ENCODE results near the gene ELK4. TPM values are rescaled to one million over a fixed set of nuclear protein-coding genes. Genes with fewer than 3 reads are reported as not detected.

Gene ELK4
- total and polyA plus RNA-seq, 2 donors (not counting 3 experiments of a cell fraction or from before 2014, with no cell fraction given), result 8.7 to 107 TPM

- BruUV-seq (replicated peaks), result no TSS peak
- dilution Hi-C loops (cut with MboI; ENCODE audit: extremely low pct_ligation_motif_present, low sequenced_read_pairs) (no loop called here), intact Hi-C loops (cut with micrococcal nuclease) (loop anchor here (1.0 to 2.0 kb wide), 4 partner anchors 12 to 33 kb away; no protein-coding TSS in a partner anchor)
- Histone ChIP-seq H3K27me3 (ENCODE audit: control insufficient read depth in 2 of 2, insufficient read depth in 2 of 2, low read length in 2 of 2) (no peaks in the 10 kb centered on the region), H3K27ac (ENCODE audit: insufficient read depth, low read depth, low read length) (peak overlapping the region; percentile 95), H3K79me2 (ENCODE audit: control insufficient read depth, insufficient read depth, low read length) (peaks cover 11% of the 10 kb centered on the region), H3K9ac (replicated peaks; ENCODE audit: extremely low read depth, insufficient read depth, low read length) (peak overlapping the region; percentile 91), H4K20me1 (replicated peaks; ENCODE audit: control insufficient read depth, extremely low read depth, insufficient read depth, low read length) (no peaks in the 10 kb centered on the region), H2AFZ (ENCODE audit: low read depth, low read length) (no peak overlapping the region), H3K9me1 (replicated peaks; ENCODE audit: control insufficient read depth, extremely low read depth, insufficient read depth, low read length) (no peaks in the 10 kb centered on the region), H3K4me2 (ENCODE audit: insufficient read depth, low read length) (peak overlapping the region; percentile 91), H3K4me3 (replicated peaks in 1 of 3; ENCODE audit: insufficient read depth in 1 of 3, low read depth in 1 of 3, low read length in 3 of 3) (peak overlapping the region in 2 of 3 experiments; percentile 72 to 82), H3K9me3 (replicated peaks; ENCODE audit: control insufficient read depth, insufficient read depth, low read length) (no peaks in the 10 kb centered on the region), H3K36me3 (ENCODE audit: control insufficient read depth in 2 of 2, extremely low read depth in 1 of 2, insufficient read depth in 2 of 2, low read length in 2 of 2) (no peaks in the 10 kb centered on the region), H3K4me1 (ENCODE audit: control insufficient read depth, extremely low read depth, insufficient read depth, low read length) (peaks cover 19% of the 10 kb centered on the region)
- CTCF ChIA-PET, result interaction anchor here (1.2 to 7.3 kb wide), 5 partner anchors 9 to 33 kb away, joined by 4 to 90 read pairs (median 18); no protein-coding TSS in a partner anchor
- DNase-seq (ENCODE audit: low read depth, low spot score) (peak; percentile 87), FAIRE-seq (no peak)
- POLR2A ChIA-PET, result interaction anchor here (0.6 to 1.7 kb wide), 4 partner anchors 10 to 30 kb away, joined by 3 to 4 read pairs (median 4); no protein-coding TSS in a partner anchor
- TF ChIP-seq FOS (IDR thresholded peaks at IDR 0.05; ENCODE audit: borderline replicate concordance, insufficient read depth, low read length) (no peak), CTCF (IDR thresholded peaks at IDR 0.05; ENCODE audit: extremely low read depth in 1 of 2, insufficient read depth in 1 of 2, low read depth in 1 of 2, low read length in 2 of 2) (no peak), MAX (IDR thresholded peaks at IDR 0.05; ENCODE audit: insufficient read depth, insufficient read length) (no peak), POLR2AphosphoS5 (IDR thresholded peaks at IDR 0.05; ENCODE audit: insufficient read depth, low read depth, low read length) (no peak), GATA2 (IDR thresholded peaks at IDR 0.05; ENCODE audit: insufficient read depth, insufficient read length, low read depth, low read length) (no peak), JUN (IDR thresholded peaks at IDR 0.05; ENCODE audit: borderline replicate concordance, insufficient read depth, insufficient read length, low read depth) (no peak), POLR2A (IDR thresholded peaks at IDR 0.05; ENCODE audit: low read depth, low read length) (no peak), EZH2 (IDR thresholded peaks at IDR 0.05; ENCODE audit: borderline replicate concordance, low read depth, low read length, severe bottlenecking) (no peak), MYC (IDR thresholded peaks at IDR 0.05; ENCODE audit: low read depth, low read length) (no peak)
These were observed 46.7 kb upstream of the ELK4 start for GRCh38 chr1:205678286-205679111.
